ENCODE data around the gene EMB.
A peak's percentile ranks its signal among the peaks of the same experiment; 100 is the strongest.
"Not testable (repeated sequence)": the region's sequence is repeated elsewhere in the genome, so short reads cannot be mapped to it uniquely, and the experiment has no call there.

Gene EMB, protein sequence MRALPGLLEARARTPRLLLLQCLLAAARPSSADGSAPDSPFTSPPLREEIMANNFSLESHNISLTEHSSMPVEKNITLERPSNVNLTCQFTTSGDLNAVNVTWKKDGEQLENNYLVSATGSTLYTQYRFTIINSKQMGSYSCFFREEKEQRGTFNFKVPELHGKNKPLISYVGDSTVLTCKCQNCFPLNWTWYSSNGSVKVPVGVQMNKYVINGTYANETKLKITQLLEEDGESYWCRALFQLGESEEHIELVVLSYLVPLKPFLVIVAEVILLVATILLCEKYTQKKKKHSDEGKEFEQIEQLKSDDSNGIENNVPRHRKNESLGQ

DNA sequence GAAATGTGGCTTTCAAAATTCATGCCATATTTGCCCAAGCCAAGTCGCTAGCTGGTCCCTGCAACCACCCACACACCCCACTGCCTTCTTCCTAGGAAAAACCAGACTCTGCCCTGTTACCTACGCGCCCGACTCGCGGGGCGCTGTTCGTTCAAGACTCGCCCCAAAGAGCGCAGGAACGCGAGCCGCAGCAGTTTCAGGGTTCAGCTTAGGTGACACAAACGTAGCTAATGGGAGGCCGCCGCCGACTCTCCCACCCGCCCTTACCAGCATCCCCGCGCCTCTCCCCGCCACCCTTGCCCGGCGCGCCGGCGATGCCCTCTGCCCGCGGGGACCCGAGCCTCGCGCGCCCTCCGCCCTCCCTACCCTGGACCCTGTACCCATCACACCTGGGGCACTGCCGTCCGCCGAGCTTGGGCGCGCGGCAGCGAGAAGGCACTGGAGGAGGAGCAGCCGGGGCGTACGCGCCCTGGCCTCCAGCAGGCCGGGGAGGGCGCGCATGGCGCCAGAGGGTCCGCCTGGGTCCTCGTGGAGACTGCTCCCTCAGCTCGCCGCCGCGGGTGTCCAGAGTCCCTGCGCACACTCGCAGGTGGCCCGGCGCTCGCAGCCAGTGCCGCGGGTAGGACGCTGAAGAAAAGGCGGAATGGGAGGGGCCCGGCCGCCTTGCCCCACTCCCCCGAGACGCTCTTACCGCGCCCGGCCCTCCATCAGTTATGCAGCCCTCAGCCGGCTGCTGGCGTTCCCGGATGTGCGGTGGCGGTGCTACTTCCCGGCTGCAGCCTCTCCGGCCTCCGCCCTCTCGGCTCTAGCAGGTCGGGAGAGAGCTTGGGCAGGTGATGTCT lies at the start of gene EMB:
TSS of gene EMB (minus strand) at position 638 of the 842 bp plus-strand sequence. CDS start at position 501, 137 bp downstream.
- in situ Hi-C loops (cut with MboI; ENCODE audit: low pct_unique_long_range_greater_than_20kb, low sequenced_read_pairs, unreplicated experiment) = loop anchor here (25.0 kb wide), 1 partner anchor 221 kb away; the partner anchor contains the start of gene PARP8
- TF ChIP-seq CTCF (IDR thresholded peaks at IDR 0.05; ENCODE audit: extremely low read depth, insufficient read depth, missing control alignments) = peak; percentile 57
- DNase-seq (ENCODE audit: low spot score) = peak; percentile 56

GRCh38 chr5:50489491-50489890 lies 48.4 kb upstream of the EMB start:
- in situ Hi-C loops (cut with MboI; ENCODE audit: low pct_unique_long_range_greater_than_20kb, low sequenced_read_pairs, unreplicated experiment); DNase-seq (ENCODE audit: low spot score): not testable (repeated sequence)

DNA sequence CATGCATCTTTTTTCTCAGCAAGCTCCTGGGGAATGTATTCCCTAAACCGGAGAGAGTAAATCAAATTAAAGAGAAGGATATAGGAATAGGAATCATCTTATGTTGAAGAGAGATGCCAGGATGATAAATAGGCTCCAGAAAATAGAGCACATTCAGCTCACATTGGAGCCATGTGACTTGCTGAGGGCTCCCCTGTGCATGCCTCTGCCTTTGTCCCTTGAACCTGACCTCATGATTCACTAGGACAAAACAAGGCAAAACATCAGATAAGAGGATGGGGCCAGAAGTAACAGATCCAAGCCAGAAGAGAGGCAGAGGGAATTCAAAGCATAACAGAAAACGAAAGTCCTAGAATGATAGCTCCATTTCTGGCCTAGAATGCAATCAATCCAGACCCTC lies 37.7 kb upstream of the EMB start:
- in situ Hi-C loops (cut with MboI; ENCODE audit: low pct_unique_long_range_greater_than_20kb, low sequenced_read_pairs, unreplicated experiment); DNase-seq (ENCODE audit: low spot score): not testable (repeated sequence)

DNA sequence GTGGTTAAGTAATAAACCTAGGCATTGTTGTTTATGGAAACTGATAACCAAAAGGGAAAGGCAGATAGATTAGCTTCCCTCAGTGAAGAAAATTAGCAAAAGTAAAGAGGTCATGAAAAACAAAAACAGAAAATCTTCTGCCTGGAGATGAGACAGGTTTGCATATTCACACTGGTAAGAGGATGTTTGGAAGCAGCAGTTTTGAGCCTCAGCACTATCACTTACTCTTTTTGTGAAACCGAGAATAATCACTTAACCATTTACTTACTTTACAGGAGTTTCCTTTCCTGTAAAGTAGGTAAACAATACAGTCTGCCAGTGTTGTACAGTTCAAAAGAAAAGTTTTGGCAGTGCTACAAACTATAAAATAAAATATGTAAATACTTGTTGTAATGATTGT lies 35.5 kb upstream of the EMB start:
- no peak for TF ChIP-seq CTCF (IDR thresholded peaks at IDR 0.05; ENCODE audit: extremely low read depth, insufficient read depth, missing control alignments)
- no peak for DNase-seq (ENCODE audit: low spot score)
- in situ Hi-C loops (cut with MboI; ENCODE audit: low pct_unique_long_range_greater_than_20kb, low sequenced_read_pairs, unreplicated experiment) = no loop called here

GRCh38 chr5:50465015-50465414 lies 23.9 kb upstream of the EMB start:
- in situ Hi-C loops (cut with MboI; ENCODE audit: low pct_unique_long_range_greater_than_20kb, low sequenced_read_pairs, unreplicated experiment); DNase-seq (ENCODE audit: low spot score): not testable (repeated sequence)

DNA sequence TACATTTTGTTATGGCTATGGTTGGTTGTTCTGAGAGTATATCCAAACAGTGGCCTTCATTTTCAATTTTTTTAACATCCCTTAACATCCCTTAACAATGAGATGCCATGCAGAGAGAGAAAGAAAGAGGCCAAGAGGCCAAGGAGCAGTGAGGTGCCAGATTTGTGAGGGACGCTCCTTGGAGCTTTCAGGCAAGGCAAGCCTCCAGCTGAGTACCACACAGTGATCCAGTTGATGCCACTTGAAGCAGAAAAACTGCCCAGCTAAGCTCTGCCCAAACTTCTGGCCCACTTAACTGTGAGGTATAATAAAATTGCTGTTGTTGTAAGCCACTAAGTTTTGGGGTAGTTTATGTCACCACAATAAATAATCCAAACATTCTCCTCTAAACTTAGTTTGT lies 22.6 kb upstream of the EMB start:
- no peak for DNase-seq (ENCODE audit: low spot score)
- in situ Hi-C loops (cut with MboI; ENCODE audit: low pct_unique_long_range_greater_than_20kb, low sequenced_read_pairs, unreplicated experiment) = no loop called here
- TF ChIP-seq CTCF (IDR thresholded peaks at IDR 0.05; ENCODE audit: extremely low read depth, insufficient read depth, missing control alignments) = no peak

- no peak for TF ChIP-seq CTCF (IDR thresholded peaks at IDR 0.05; ENCODE audit: extremely low read depth, insufficient read depth, missing control alignments)
- in situ Hi-C loops (cut with MboI; ENCODE audit: low pct_unique_long_range_greater_than_20kb, low sequenced_read_pairs, unreplicated experiment) = no loop called here
- no peak for DNase-seq (ENCODE audit: low spot score)
Measured at GRCh38 chr5:50463047-50463446, 22.0 kb upstream of the EMB start.

- in situ Hi-C loops (cut with MboI; ENCODE audit: low pct_unique_long_range_greater_than_20kb, low sequenced_read_pairs, unreplicated experiment); DNase-seq (ENCODE audit: low spot score): not testable (repeated sequence)
Measured at GRCh38 chr5:50462579-50462978, 21.5 kb upstream of the EMB start.

DNA sequence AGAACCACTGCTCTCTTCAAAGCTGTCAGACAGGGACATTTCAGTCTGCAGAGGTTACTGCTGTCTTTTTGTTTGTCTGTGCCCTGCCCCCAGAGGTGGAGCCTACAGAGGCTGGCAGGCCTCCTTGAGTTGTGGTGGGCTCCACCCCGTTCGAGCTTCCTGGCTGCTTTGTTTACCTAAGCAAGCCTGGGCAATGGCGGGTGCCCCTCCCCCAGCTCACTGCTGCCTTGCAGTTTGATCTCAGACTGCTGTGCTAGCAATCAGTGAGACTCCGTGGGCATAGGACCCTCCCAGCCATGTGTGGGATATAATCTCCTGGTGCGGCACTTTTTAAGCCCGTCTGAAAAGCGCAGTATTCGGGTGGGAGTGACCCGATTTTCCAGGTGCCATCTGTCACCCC lies 17.3 kb upstream of the EMB start:
- in situ Hi-C loops (cut with MboI; ENCODE audit: low pct_unique_long_range_greater_than_20kb, low sequenced_read_pairs, unreplicated experiment); DNase-seq (ENCODE audit: low spot score): not testable (repeated sequence)

GRCh38 chr5:50449241-50449640 lies 8.2 kb upstream of the EMB start:
- in situ Hi-C loops (cut with MboI; ENCODE audit: low pct_unique_long_range_greater_than_20kb, low sequenced_read_pairs, unreplicated experiment) = loop anchor here (25.0 kb wide), 1 partner anchor 213 kb away; the partner anchor contains the start of gene PARP8
- DNase-seq (ENCODE audit: low spot score) = not testable (repeated sequence)

Data from GM13977 (cell line).